MM.1S (cell line): Measurements from ENCODE around the gene DCN.

Experiments
- DNase-seq: peaks from one replicate; pipeline ENCODE4 v3.0.0-alpha.2; 2015
- H2AFZ ChIP-seq: fragments of 300-600 bp; sonication (generic); 2 replicates; pipeline ENCODE4 v1.6.0; 2016; ENCODE audit warnings: antibody characterized with exemption, low read length
- H3F3A ChIP-seq: fragments of 300-600 bp; sonication (generic); 2 replicates; pipeline ENCODE4 v1.6.1; 2016; ENCODE audit warnings: mild to moderate bottlenecking, antibody characterized with exemption, low read length, moderate library complexity, mixed read lengths; ENCODE audit not compliant: insufficient read depth
- H3K27ac ChIP-seq: fragments of 300-600 bp; sonication (generic); 2 replicates; pipeline ENCODE4 v1.5.1; 2016; ENCODE audit warnings: mild to moderate bottlenecking, low read length
- H3K27me3 ChIP-seq: fragments of 300-600 bp; sonication (generic); replicated peaks from 2 replicates; pipeline ENCODE4 v1.6.0; 2016; ENCODE audit warnings: low read length; ENCODE audit not compliant: insufficient read depth
- H3K36me3 ChIP-seq: fragments of 300-600 bp; sonication (generic); replicated peaks from 2 replicates; pipeline ENCODE4 v1.6.1; 2016; ENCODE audit warnings: mild to moderate bottlenecking, low read length, mixed read lengths; ENCODE audit not compliant: insufficient read depth
- H3K4me1 ChIP-seq: fragments of 300-600 bp; sonication (generic); 2 replicates; pipeline ENCODE4 v1.6.1; 2016; ENCODE audit warnings: low read length, mixed read lengths
- H3K4me2 ChIP-seq: fragments of 300-600 bp; sonication (generic); 2 replicates; pipeline ENCODE4 v1.6.0; 2016; ENCODE audit warnings: low read depth, low read length
- H3K4me3 ChIP-seq: fragments of 300-600 bp; sonication (generic); 2 replicates; pipeline ENCODE4 v1.5.1; 2016; ENCODE audit warnings: low read length, mixed read lengths
- H3K79me2 ChIP-seq: fragments of 300-600 bp; sonication (generic); 2 replicates; pipeline ENCODE4 v1.6.1; 2016; ENCODE audit warnings: mixed run types, low read length, mixed read lengths
- H3K9ac ChIP-seq: fragments of 300-600 bp; sonication (generic); 2 replicates; pipeline ENCODE4 v1.6.1; 2016; ENCODE audit warnings: low read length, mixed read lengths
- H3K9me2 ChIP-seq: fragments of 300-600 bp; sonication (generic); replicated peaks from 2 replicates; pipeline ENCODE4 v1.6.1; 2016; ENCODE audit warnings: mild to moderate bottlenecking, low read length, mixed read lengths; ENCODE audit not compliant: insufficient read depth
- H3K9me3 ChIP-seq: fragments of 300-600 bp; sonication (generic); replicated peaks from 2 replicates; pipeline ENCODE4 v1.6.1; 2016; ENCODE audit warnings: mild to moderate bottlenecking, low read length, mixed read lengths; ENCODE audit not compliant: insufficient read depth
- H4K20me1 ChIP-seq: fragments of 300-600 bp; sonication (generic); 2 replicates; pipeline ENCODE4 v1.6.1; 2016; ENCODE audit warnings: mild to moderate bottlenecking, low read length, moderate library complexity, mixed read lengths; ENCODE audit not compliant: insufficient read depth
- CTCF ChIP-seq: fragments of 300-600 bp; sonication (generic); IDR thresholded peaks from 2 replicates; pipeline ENCODE4 v1.5.1; 2016; ENCODE audit warnings: antibody characterized with exemption, low read length, mixed read lengths
- EZH2 ChIP-seq: fragments of 300-600 bp; sonication (generic); optimal IDR thresholded peaks from 2 replicates; pipeline ENCODE3; 2017; ENCODE audit warnings: low read depth, mild to moderate bottlenecking, antibody characterized with exemption, low read length, mixed read lengths
- EZH2phosphoT487 ChIP-seq: fragments of 300-600 bp; sonication (generic); IDR thresholded peaks from 2 replicates; pipeline ENCODE4 v1.6.1; 2018; ENCODE audit warnings: antibody characterized with exemption, low read length

The DCN gene

GRCh38 chr12:91219919-91220318, 37.3 kb upstream of the DCN start:
- no peak for DNase-seq
- no peaks in the 10 kb centered on the region for H4K20me1 ChIP-seq
- no peak overlapping the region for H3K4me3 ChIP-seq
- no peak overlapping the region for H3K27ac ChIP-seq
- no peaks in the 10 kb centered on the region for H3K36me3 ChIP-seq
- no peaks in the 10 kb centered on the region for H3K79me2 ChIP-seq
- H3K4me2 ChIP-seq = no peak overlapping the region
- TF ChIP-seq EZH2phosphoT487 (no peak), EZH2 (no peak), CTCF (no peak)
- no peaks in the 10 kb centered on the region for H3K9me2 ChIP-seq
- no peaks in the 10 kb centered on the region for H3K27me3 ChIP-seq
- H3K9me3 ChIP-seq = no peaks in the 10 kb centered on the region
- no peaks in the 10 kb centered on the region for H3K4me1 ChIP-seq
- no peak overlapping the region for H3K9ac ChIP-seq
- H3F3A ChIP-seq = no peaks in the 10 kb centered on the region
- H2AFZ ChIP-seq = no peak overlapping the region

- Histone ChIP-seq H3K36me3 (no peaks in the 10 kb centered on the region), H3K4me2 (no peak overlapping the region), H3F3A (no peaks in the 10 kb centered on the region), H3K27me3 (no peaks in the 10 kb centered on the region), H3K27ac (no peak overlapping the region), H3K9me3 (no peaks in the 10 kb centered on the region), H3K4me1 (no peaks in the 10 kb centered on the region), H3K4me3 (no peak overlapping the region), H3K9ac (no peak overlapping the region), H4K20me1 (no peaks in the 10 kb centered on the region), H3K9me2 (no peaks in the 10 kb centered on the region), H3K79me2 (no peaks in the 10 kb centered on the region), H2AFZ (no peak overlapping the region)
- no peak for DNase-seq
- TF ChIP-seq EZH2phosphoT487 = no peak
- TF ChIP-seq EZH2 = no peak
- no peak for TF ChIP-seq CTCF
Observed at GRCh38 chr12:91219511-91219910, 36.9 kb upstream of the DCN start.

- no peak for DNase-seq
- H3K9me2 ChIP-seq = no peaks in the 10 kb centered on the region
- no peak overlapping the region for H3K27ac ChIP-seq
- no peak overlapping the region for H3K4me3 ChIP-seq
- no peaks in the 10 kb centered on the region for H3K79me2 ChIP-seq
- no peaks in the 10 kb centered on the region for H3K4me1 ChIP-seq
- no peaks in the 10 kb centered on the region for H3K36me3 ChIP-seq
- no peak overlapping the region for H3K9ac ChIP-seq
- H3K4me2 ChIP-seq = no peak overlapping the region
- TF ChIP-seq EZH2 = no peak
- TF ChIP-seq EZH2phosphoT487 = no peak
- TF ChIP-seq CTCF = no peak
- H3K27me3 ChIP-seq = no peaks in the 10 kb centered on the region
- H3F3A ChIP-seq = no peaks in the 10 kb centered on the region
- no peaks in the 10 kb centered on the region for H3K9me3 ChIP-seq
- H4K20me1 ChIP-seq = no peaks in the 10 kb centered on the region
- no peak overlapping the region for H2AFZ ChIP-seq
Observed at GRCh38 chr12:91216871-91217270, 34.3 kb upstream of the DCN start.
